Aortic smooth muscle cell (primary cell): ENCODE measurements around the gene PANK3. TPM values are rescaled to one million over a fixed set of nuclear protein-coding genes. Genes with fewer than 3 reads are reported as not detected.

Source experiments
- total RNA-seq: library from RNA; depleted of rRNA; stranded (reverse); fragments of >200 nt; gene quantifications from 2 replicates; pipeline ENCODE4 v1.2.3, GENCODE V29; 2014

The PANK3 gene
- total RNA-seq: 31.1 and 34.1 TPM in 2 replicates

GRCh38 chr5:168578538-168579487 is at the start of gene PANK3:
TSS of gene PANK3 (minus strand) at chr5:168579368. CDS start at chr5:168579283, 85 bp downstream.

GRCh38 chr5:168528521-168529373 is 50.4 kb downstream of the PANK3 start, which contains the start of gene FBLL1:
TSS of gene FBLL1 (plus strand) at chr5:168529305. CDS start at chr5:168529505, 200 bp downstream.

Other genes with a start within 250 kb of the PANK3 start
- 142 and 147 TPM in 2 replicates for gene RARS1, start 92.9 kb downstream of the PANK3 start, total RNA-seq
- gene FBLL1, start 50.1 kb downstream of the PANK3 start, total RNA-seq: 0.56 TPM in 1 of 2 replicates, not detected in the other